ENCODE data around the gene RSKR.
"Not testable (repeated sequence)": the region's sequence is repeated elsewhere in the genome, so short reads cannot be mapped to it uniquely, and the experiment has no call there.

The RSKR gene

GRCh38 chr17:28579526-28579925 is 34.5 kb downstream of the RSKR start:
- no peak overlapping the region for H3K27ac ChIP-seq (ENCODE audit: low read depth in 2 of 2, low read length in 2 of 2)
- H3K36me3 ChIP-seq (ENCODE audit: control insufficient read depth in 2 of 2, insufficient read depth in 2 of 2, low read length in 2 of 2): peaks cover 22 to 23% of the 10 kb centered on the region in 2 donors
- no peaks in the 10 kb centered on the region for H3K9me3 ChIP-seq (ENCODE audit: control insufficient read depth in 2 of 2, low read length in 2 of 2)
- no peak overlapping the region for H3K4me3 ChIP-seq (ENCODE audit: low read length in 2 of 2)
- H3K27me3 ChIP-seq (ENCODE audit: control insufficient read depth in 2 of 2, insufficient read depth in 2 of 2, low read length in 2 of 2): no peaks in the 10 kb centered on the region
- H3K4me1 ChIP-seq (ENCODE audit: control insufficient read depth in 2 of 2, insufficient read depth in 2 of 2, low read length in 2 of 2): peaks cover 0 to 7% of the 10 kb centered on the region in 2 donors
- no peak overlapping the region for H3K9ac ChIP-seq (ENCODE audit: low read depth in 1 of 2, low read length in 2 of 2)

GRCh38 chr17:28578246-28579195 is 35.5 kb downstream of the RSKR start:
- Histone ChIP-seq H3K9me3 (ENCODE audit: control insufficient read depth in 2 of 2, low read length in 2 of 2) (no peaks in the 10 kb centered on the region), H3K36me3 (ENCODE audit: control insufficient read depth in 2 of 2, insufficient read depth in 2 of 2, low read length in 2 of 2) (peaks cover 12 to 16% of the 10 kb centered on the region in 2 donors), H3K27ac (ENCODE audit: low read depth in 2 of 2, low read length in 2 of 2) (no peak overlapping the region), H3K9ac (ENCODE audit: low read depth in 1 of 2, low read length in 2 of 2) (no peak overlapping the region), H3K27me3 (ENCODE audit: control insufficient read depth in 2 of 2, insufficient read depth in 2 of 2, low read length in 2 of 2) (no peaks in the 10 kb centered on the region), H3K4me3 (ENCODE audit: low read length in 2 of 2) (no peak overlapping the region), H3K4me1 (ENCODE audit: control insufficient read depth in 2 of 2, insufficient read depth in 2 of 2, low read length in 2 of 2) (peaks cover 0 to 7% of the 10 kb centered on the region in 2 donors)

GRCh38 chr17:28577466-28577824 is 36.5 kb downstream of the RSKR start:
- Histone ChIP-seq H3K9me3 (ENCODE audit: control insufficient read depth in 2 of 2, low read length in 2 of 2) (no peaks in the 10 kb centered on the region), H3K36me3 (ENCODE audit: control insufficient read depth in 2 of 2, insufficient read depth in 2 of 2, low read length in 2 of 2) (peaks cover 5 to 10% of the 10 kb centered on the region in 2 donors), H3K4me1 (ENCODE audit: control insufficient read depth in 2 of 2, insufficient read depth in 2 of 2, low read length in 2 of 2) (peaks cover 5 to 10% of the 10 kb centered on the region in 2 donors), H3K9ac (ENCODE audit: low read depth in 1 of 2, low read length in 2 of 2) (no peak overlapping the region), H3K4me3 (ENCODE audit: low read length in 2 of 2) (no peak overlapping the region), H3K27ac (ENCODE audit: low read depth in 2 of 2, low read length in 2 of 2) (no peak overlapping the region), H3K27me3 (ENCODE audit: control insufficient read depth in 2 of 2, insufficient read depth in 2 of 2, low read length in 2 of 2) (no peaks in the 10 kb centered on the region)

- Histone ChIP-seq H3K36me3 (ENCODE audit: control insufficient read depth in 2 of 2, insufficient read depth in 2 of 2, low read length in 2 of 2) (peaks cover 3 to 4% of the 10 kb centered on the region in 2 donors), H3K27me3 (ENCODE audit: control insufficient read depth in 2 of 2, insufficient read depth in 2 of 2, low read length in 2 of 2) (no peaks in the 10 kb centered on the region), H3K4me3 (ENCODE audit: low read length in 2 of 2) (peak within 1 kb of the TSS; percentile 38 to 56), H3K9me3 (ENCODE audit: control insufficient read depth in 2 of 2, low read length in 2 of 2) (no peaks in the 10 kb centered on the region), H3K9ac (ENCODE audit: low read depth in 1 of 2, low read length in 2 of 2) (peak within 1 kb of the TSS in 1 of 2 donors; percentile 6), H3K27ac (ENCODE audit: low read depth in 2 of 2, low read length in 2 of 2) (no peak within 1 kb of the TSS), H3K4me1 (ENCODE audit: control insufficient read depth in 2 of 2, insufficient read depth in 2 of 2, low read length in 2 of 2) (peaks cover 10 to 15% of the 10 kb centered on the region in 2 donors)
These were observed 37.1 kb downstream of the RSKR start, which contains the start of gene ALDOC for GRCh38 chr17:28576758-28577465. Gene ALDOC (minus strand): TSS chr17:28576895. CDS start chr17:28575532, 1,363 bp downstream.

GRCh38 chr17:28576016-28576415 is 38.0 kb downstream of the RSKR start:
- not testable (repeated sequence) for H3K27me3 ChIP-seq (ENCODE audit: control insufficient read depth in 2 of 2, insufficient read depth in 2 of 2, low read length in 2 of 2); H3K36me3 ChIP-seq (ENCODE audit: control insufficient read depth in 2 of 2, insufficient read depth in 2 of 2, low read length in 2 of 2); H3K9me3 ChIP-seq (ENCODE audit: control insufficient read depth in 2 of 2, low read length in 2 of 2); H3K4me3 ChIP-seq (ENCODE audit: low read length in 2 of 2); H3K27ac ChIP-seq (ENCODE audit: low read depth in 2 of 2, low read length in 2 of 2); H3K9ac ChIP-seq (ENCODE audit: low read depth in 1 of 2, low read length in 2 of 2)
- H3K4me1 ChIP-seq (ENCODE audit: control insufficient read depth in 2 of 2, insufficient read depth in 2 of 2, low read length in 2 of 2): peaks cover 13 to 17% of the 10 kb centered on the region in 2 donors

GRCh38 chr17:28575126-28575795 is 38.7 kb downstream of the RSKR start:
- no peak overlapping the region for H3K9ac ChIP-seq (ENCODE audit: low read depth in 1 of 2, low read length in 2 of 2)
- peaks cover 19 to 20% of the 10 kb centered on the region in 2 donors for H3K4me1 ChIP-seq (ENCODE audit: control insufficient read depth in 2 of 2, insufficient read depth in 2 of 2, low read length in 2 of 2)
- H3K27ac ChIP-seq (ENCODE audit: low read depth in 2 of 2, low read length in 2 of 2): no peak overlapping the region
- H3K4me3 ChIP-seq (ENCODE audit: low read length in 2 of 2): no peak overlapping the region
- H3K27me3 ChIP-seq (ENCODE audit: control insufficient read depth in 2 of 2, insufficient read depth in 2 of 2, low read length in 2 of 2): no peaks in the 10 kb centered on the region
- H3K9me3 ChIP-seq (ENCODE audit: control insufficient read depth in 2 of 2, low read length in 2 of 2): no peaks in the 10 kb centered on the region
- H3K36me3 ChIP-seq (ENCODE audit: control insufficient read depth in 2 of 2, insufficient read depth in 2 of 2, low read length in 2 of 2): peaks cover 3 to 4% of the 10 kb centered on the region in 2 donors

- H3K4me3 ChIP-seq (ENCODE audit: low read length in 2 of 2): no peak overlapping the region
- no peaks in the 10 kb centered on the region for H3K27me3 ChIP-seq (ENCODE audit: control insufficient read depth in 2 of 2, insufficient read depth in 2 of 2, low read length in 2 of 2)
- H3K9me3 ChIP-seq (ENCODE audit: control insufficient read depth in 2 of 2, low read length in 2 of 2): no peaks in the 10 kb centered on the region
- H3K36me3 ChIP-seq (ENCODE audit: control insufficient read depth in 2 of 2, insufficient read depth in 2 of 2, low read length in 2 of 2): peaks cover 3 to 4% of the 10 kb centered on the region in 2 donors
- H3K4me1 ChIP-seq (ENCODE audit: control insufficient read depth in 2 of 2, insufficient read depth in 2 of 2, low read length in 2 of 2): peaks cover 20 to 22% of the 10 kb centered on the region in 2 donors
- H3K9ac ChIP-seq (ENCODE audit: low read depth in 1 of 2, low read length in 2 of 2): no peak overlapping the region
- no peak overlapping the region for H3K27ac ChIP-seq (ENCODE audit: low read depth in 2 of 2, low read length in 2 of 2)
These were observed 39.5 kb downstream of the RSKR start for GRCh38 chr17:28574526-28574925.

GRCh38 chr17:28573966-28574480 is 40.0 kb downstream of the RSKR start:
- Histone ChIP-seq H3K4me3 (ENCODE audit: low read length in 2 of 2) (no peak overlapping the region), H3K27ac (ENCODE audit: low read depth in 2 of 2, low read length in 2 of 2) (no peak overlapping the region), H3K9ac (ENCODE audit: low read depth in 1 of 2, low read length in 2 of 2) (no peak overlapping the region), H3K27me3 (ENCODE audit: control insufficient read depth in 2 of 2, insufficient read depth in 2 of 2, low read length in 2 of 2) (no peaks in the 10 kb centered on the region), H3K4me1 (ENCODE audit: control insufficient read depth in 2 of 2, insufficient read depth in 2 of 2, low read length in 2 of 2) (peaks cover 20 to 22% of the 10 kb centered on the region in 2 donors), H3K36me3 (ENCODE audit: control insufficient read depth in 2 of 2, insufficient read depth in 2 of 2, low read length in 2 of 2) (peaks cover under 1 to 4% of the 10 kb centered on the region in 2 donors), H3K9me3 (ENCODE audit: control insufficient read depth in 2 of 2, low read length in 2 of 2) (no peaks in the 10 kb centered on the region)

- no peak overlapping the region for H3K27ac ChIP-seq (ENCODE audit: low read depth in 2 of 2, low read length in 2 of 2)
- H3K4me3 ChIP-seq (ENCODE audit: low read length in 2 of 2): no peak overlapping the region
- H3K9ac ChIP-seq (ENCODE audit: low read depth in 1 of 2, low read length in 2 of 2): no peak overlapping the region
- peaks cover 20 to 22% of the 10 kb centered on the region in 2 donors for H3K4me1 ChIP-seq (ENCODE audit: control insufficient read depth in 2 of 2, insufficient read depth in 2 of 2, low read length in 2 of 2)
- no peaks in the 10 kb centered on the region for H3K9me3 ChIP-seq (ENCODE audit: control insufficient read depth in 2 of 2, low read length in 2 of 2)
- H3K27me3 ChIP-seq (ENCODE audit: control insufficient read depth in 2 of 2, insufficient read depth in 2 of 2, low read length in 2 of 2): no peaks in the 10 kb centered on the region
- peaks cover 0 to 4% of the 10 kb centered on the region in 2 donors for H3K36me3 ChIP-seq (ENCODE audit: control insufficient read depth in 2 of 2, insufficient read depth in 2 of 2, low read length in 2 of 2)
These were observed 40.5 kb downstream of the RSKR start for GRCh38 chr17:28573521-28573920.

All from mucosa of rectum (tissue), 2 donors.